ENCODE data around the gene ST6GALNAC2. TPM values are rescaled to one million over a fixed set of nuclear protein-coding genes. Genes with fewer than 3 reads are reported as not detected.
A peak's percentile ranks its signal among the peaks of the same experiment; 100 is the strongest.
"Not testable (repeated sequence)": the region's sequence is repeated elsewhere in the genome, so short reads cannot be mapped to it uniquely, and the experiment has no call there.

ST6GALNAC2 gene
- total RNA-seq, 1 donor: 0.63 TPM

GRCh38 chr17:76561332-76561731 is 24.3 kb downstream of the ST6GALNAC2 start:
- DNase-seq (ENCODE audit: low read depth): no peak
- H3K4me3 ChIP-seq (ENCODE audit: low read depth, low read length): peak overlapping the region; percentile 3
- TF ChIP-seq CTCF (IDR thresholded peaks at IDR 0.05; ENCODE audit: insufficient read depth, low read length): no peak

- H3K4me3 ChIP-seq (ENCODE audit: low read depth, low read length): no peak overlapping the region
- no peak for DNase-seq (ENCODE audit: low read depth)
- TF ChIP-seq CTCF (IDR thresholded peaks at IDR 0.05; ENCODE audit: insufficient read depth, low read length): no peak
Observed at GRCh38 chr17:76560877-76561221, 24.8 kb downstream of the ST6GALNAC2 start.

- H3K4me3 ChIP-seq (ENCODE audit: low read depth, low read length): no peak overlapping the region
- DNase-seq (ENCODE audit: low read depth): no peak
- no peak for TF ChIP-seq CTCF (IDR thresholded peaks at IDR 0.05; ENCODE audit: insufficient read depth, low read length)
Observed at GRCh38 chr17:76560036-76560876, 25.4 kb downstream of the ST6GALNAC2 start.

GRCh38 chr17:76559460-76559859 is 26.2 kb downstream of the ST6GALNAC2 start:
- not testable (repeated sequence) for DNase-seq (ENCODE audit: low read depth)
- peak overlapping the region; percentile 99 for H3K4me3 ChIP-seq (ENCODE audit: low read depth, low read length)

- peak; percentile 59 for TF ChIP-seq CTCF (IDR thresholded peaks at IDR 0.05; ENCODE audit: insufficient read depth, low read length)
- peak; percentile 53 for DNase-seq (ENCODE audit: low read depth)
Observed at GRCh38 chr17:76558198-76559095, 27.2 kb downstream of the ST6GALNAC2 start.

GRCh38 chr17:76557368-76558197 is 28.1 kb downstream of the ST6GALNAC2 start:
- DNase-seq (ENCODE audit: low read depth): peak; percentile 98
- peak overlapping the region; percentile 99 for H3K4me3 ChIP-seq (ENCODE audit: low read depth, low read length)
- peak; percentile 76 for TF ChIP-seq CTCF (IDR thresholded peaks at IDR 0.05; ENCODE audit: insufficient read depth, low read length)

More at GRCh38 chr17:76558198-76559095, 27.2 kb downstream of the ST6GALNAC2 start:
- peak overlapping the region; percentile 99 for H3K4me3 ChIP-seq (ENCODE audit: low read depth, low read length)

All from fibroblast of the aortic adventitia (primary cell).